T follicular helper cell (primary cell): ENCODE measurements around the gene SLC41A2.

Source experiments
- DNase-seq: peaks from one replicate; pipeline ENCODE4 v3.0.0-alpha.2; 2020; ENCODE audit warnings: low read depth

SLC41A2 gene

GRCh38 chr12:104930388-104931326 is 27.4 kb downstream of the SLC41A2 start:
- no peak for DNase-seq

- no peak for DNase-seq
Observed at GRCh38 chr12:104929977-104930376, 28.1 kb downstream of the SLC41A2 start.

GRCh38 chr12:104929368-104929767 is 28.7 kb downstream of the SLC41A2 start:
- DNase-seq, result no peak

GRCh38 chr12:104928036-104928745 is 29.9 kb downstream of the SLC41A2 start:
- DNase-seq, result no peak

GRCh38 chr12:104925501-104925900 is 32.6 kb downstream of the SLC41A2 start:
- DNase-seq, result no peak

- no peak for DNase-seq
Observed at GRCh38 chr12:104921340-104921739, 36.8 kb downstream of the SLC41A2 start.

- no peak for DNase-seq
Observed at GRCh38 chr12:104911942-104912341, 46.1 kb downstream of the SLC41A2 start.

GRCh38 chr12:104910196-104910840 is 47.8 kb downstream of the SLC41A2 start:
- DNase-seq, result no peak

GRCh38 chr12:104909761-104910160 is 48.3 kb downstream of the SLC41A2 start:
- DNase-seq, result no peak
